GM13976 (cell line): ENCODE data around the gene ZNF598.

Experiments
- DNase-seq: peaks from one replicate; pipeline ENCODE4 v3.0.0; 2012; ENCODE audit warnings: low spot score
- CTCF ChIP-seq: IDR thresholded peaks from 2 replicates; pipeline ENCODE4 v1.5.1; 2012; ENCODE audit warnings: borderline replicate concordance, mild to moderate bottlenecking; ENCODE audit not compliant: insufficient read depth; ENCODE audit errors: extremely low read depth, missing control alignments, control extremely low read depth
- in situ Hi-C: fragments of 300-500 bp; cut with MboI; formaldehyde crosslinking; loops from one replicate; pipeline ENCODE4 v1.12.0; 2022; ENCODE audit warnings: low sequenced_read_pairs, mixed read lengths, inconsistent platforms; ENCODE audit not compliant: unreplicated experiment

The ZNF598 gene

GRCh38 chr16:2040787-2041522 is 31.3 kb upstream of the ZNF598 start:
- in situ Hi-C loops: no loop called here
- DNase-seq: no peak
- no peak for TF ChIP-seq CTCF

- in situ Hi-C loops: no loop called here
- DNase-seq: no peak
- TF ChIP-seq CTCF: no peak
Observed at GRCh38 chr16:2040041-2040786, 30.6 kb upstream of the ZNF598 start.

- in situ Hi-C loops: no loop called here
- TF ChIP-seq CTCF: no peak
- no peak for DNase-seq
Observed at GRCh38 chr16:2039274-2040031, 29.8 kb upstream of the ZNF598 start.

GRCh38 chr16:2038382-2039231 is 29.0 kb upstream of the ZNF598 start:
- TF ChIP-seq CTCF: no peak
- DNase-seq: no peak
- in situ Hi-C loops: no loop called here

GRCh38 chr16:2037647-2038381 is 28.2 kb upstream of the ZNF598 start:
- in situ Hi-C loops: no loop called here
- TF ChIP-seq CTCF: no peak
- DNase-seq: no peak
